ENCODE data around the gene NACC2.
A peak's percentile ranks its signal among the peaks of the same experiment; 100 is the strongest.

The NACC2 gene, protein sequence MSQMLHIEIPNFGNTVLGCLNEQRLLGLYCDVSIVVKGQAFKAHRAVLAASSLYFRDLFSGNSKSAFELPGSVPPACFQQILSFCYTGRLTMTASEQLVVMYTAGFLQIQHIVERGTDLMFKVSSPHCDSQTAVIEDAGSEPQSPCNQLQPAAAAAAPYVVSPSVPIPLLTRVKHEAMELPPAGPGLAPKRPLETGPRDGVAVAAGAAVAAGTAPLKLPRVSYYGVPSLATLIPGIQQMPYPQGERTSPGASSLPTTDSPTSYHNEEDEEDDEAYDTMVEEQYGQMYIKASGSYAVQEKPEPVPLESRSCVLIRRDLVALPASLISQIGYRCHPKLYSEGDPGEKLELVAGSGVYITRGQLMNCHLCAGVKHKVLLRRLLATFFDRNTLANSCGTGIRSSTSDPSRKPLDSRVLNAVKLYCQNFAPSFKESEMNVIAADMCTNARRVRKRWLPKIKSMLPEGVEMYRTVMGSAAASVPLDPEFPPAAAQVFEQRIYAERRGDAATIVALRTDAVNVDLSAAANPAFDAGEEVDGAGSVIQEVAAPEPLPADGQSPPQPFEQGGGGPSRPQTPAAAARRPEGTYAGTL

DNA sequence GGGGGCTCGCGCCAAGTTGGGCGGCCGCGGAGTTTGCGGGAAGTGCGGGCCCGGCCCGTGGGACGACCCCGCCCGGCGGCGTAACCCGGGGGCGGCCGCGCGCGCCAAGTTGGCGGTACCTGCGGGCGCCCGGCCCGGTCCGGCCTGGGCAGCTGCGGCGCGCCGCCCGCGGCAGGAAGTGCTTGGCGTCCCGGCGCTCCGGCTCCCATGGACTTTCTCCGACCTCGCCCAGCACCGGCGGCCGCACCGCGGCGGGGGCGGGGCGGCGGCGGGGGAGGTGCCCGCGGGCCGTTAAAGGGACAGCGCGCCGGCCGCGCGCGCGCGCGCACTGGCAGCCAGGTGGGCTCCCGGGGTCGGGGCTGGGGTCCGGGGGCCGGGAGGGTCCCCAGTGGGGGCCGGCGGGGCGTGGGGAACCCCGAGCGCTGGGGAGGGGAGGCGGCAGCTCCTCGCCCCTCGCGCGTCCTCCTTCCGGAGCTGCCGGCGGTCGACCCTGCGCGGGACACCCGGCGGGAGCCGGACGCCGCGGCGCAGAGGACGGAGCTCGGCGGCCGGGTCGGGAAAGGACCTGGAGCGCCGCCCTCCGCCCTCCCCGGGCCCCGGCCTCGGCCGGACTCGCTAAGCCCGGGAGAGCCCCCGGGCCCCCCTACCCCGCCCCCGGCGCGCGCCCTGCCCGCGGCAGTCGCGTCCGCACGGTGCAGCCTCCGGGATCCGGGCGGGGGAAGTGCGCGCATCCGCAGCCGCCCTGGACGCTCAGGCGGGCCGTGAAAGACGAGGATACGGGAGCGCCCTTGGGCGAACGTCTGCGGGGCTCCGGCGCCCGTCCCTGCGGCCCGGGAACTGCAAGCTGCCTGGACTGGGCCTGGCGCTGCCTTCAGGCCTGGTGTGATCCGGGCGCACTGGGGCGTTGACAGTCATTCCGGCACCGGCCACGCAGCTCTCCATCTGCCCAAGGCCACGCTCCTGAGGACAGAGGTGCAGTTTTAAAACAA, at the start of gene NACC2:
Gene NACC2, minus strand, starts transcription at position 220 of the 989 bp plus-strand sequence. CDS start 44,768 bp downstream, outside the sequence.
- TF ChIP-seq, protein P1, sequence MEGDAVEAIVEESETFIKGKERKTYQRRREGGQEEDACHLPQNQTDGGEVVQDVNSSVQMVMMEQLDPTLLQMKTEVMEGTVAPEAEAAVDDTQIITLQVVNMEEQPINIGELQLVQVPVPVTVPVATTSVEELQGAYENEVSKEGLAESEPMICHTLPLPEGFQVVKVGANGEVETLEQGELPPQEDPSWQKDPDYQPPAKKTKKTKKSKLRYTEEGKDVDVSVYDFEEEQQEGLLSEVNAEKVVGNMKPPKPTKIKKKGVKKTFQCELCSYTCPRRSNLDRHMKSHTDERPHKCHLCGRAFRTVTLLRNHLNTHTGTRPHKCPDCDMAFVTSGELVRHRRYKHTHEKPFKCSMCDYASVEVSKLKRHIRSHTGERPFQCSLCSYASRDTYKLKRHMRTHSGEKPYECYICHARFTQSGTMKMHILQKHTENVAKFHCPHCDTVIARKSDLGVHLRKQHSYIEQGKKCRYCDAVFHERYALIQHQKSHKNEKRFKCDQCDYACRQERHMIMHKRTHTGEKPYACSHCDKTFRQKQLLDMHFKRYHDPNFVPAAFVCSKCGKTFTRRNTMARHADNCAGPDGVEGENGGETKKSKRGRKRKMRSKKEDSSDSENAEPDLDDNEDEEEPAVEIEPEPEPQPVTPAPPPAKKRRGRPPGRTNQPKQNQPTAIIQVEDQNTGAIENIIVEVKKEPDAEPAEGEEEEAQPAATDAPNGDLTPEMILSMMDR (conservative IDR thresholded peaks at IDR 0.05; ENCODE audit: low read length): no peak
- peak within 1 kb of the TSS; percentile 72 for H3K4me3 ChIP-seq (ENCODE audit: low read length)
- peak; percentile 66 for DNase-seq (ENCODE audit: low read depth)

DNA sequence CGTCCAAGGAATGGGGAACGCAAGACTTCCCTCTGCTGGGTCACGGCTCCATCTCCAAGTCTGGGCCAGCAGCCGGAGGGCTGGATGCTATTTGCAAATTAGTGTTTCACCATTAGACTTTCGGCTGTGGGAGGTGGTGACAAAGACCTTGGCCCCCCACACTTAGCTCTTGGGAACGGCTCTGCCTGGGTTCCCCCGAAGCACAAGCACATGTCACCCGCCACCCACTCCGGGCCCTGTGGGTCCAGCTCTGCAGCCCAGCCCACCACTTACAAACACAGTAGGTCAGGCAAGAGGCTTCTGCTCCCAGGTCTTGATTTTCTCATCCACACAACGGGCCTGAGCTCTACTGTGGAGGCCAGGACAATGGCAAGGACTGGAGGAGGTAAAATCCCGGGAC, 49.4 kb upstream of the NACC2 start:
- no peak for DNase-seq (ENCODE audit: low read depth)
- TF ChIP-seq, protein P1 (conservative IDR thresholded peaks at IDR 0.05; ENCODE audit: low read length): no peak
- H3K4me3 ChIP-seq (ENCODE audit: low read length): no peak overlapping the region

DNA sequence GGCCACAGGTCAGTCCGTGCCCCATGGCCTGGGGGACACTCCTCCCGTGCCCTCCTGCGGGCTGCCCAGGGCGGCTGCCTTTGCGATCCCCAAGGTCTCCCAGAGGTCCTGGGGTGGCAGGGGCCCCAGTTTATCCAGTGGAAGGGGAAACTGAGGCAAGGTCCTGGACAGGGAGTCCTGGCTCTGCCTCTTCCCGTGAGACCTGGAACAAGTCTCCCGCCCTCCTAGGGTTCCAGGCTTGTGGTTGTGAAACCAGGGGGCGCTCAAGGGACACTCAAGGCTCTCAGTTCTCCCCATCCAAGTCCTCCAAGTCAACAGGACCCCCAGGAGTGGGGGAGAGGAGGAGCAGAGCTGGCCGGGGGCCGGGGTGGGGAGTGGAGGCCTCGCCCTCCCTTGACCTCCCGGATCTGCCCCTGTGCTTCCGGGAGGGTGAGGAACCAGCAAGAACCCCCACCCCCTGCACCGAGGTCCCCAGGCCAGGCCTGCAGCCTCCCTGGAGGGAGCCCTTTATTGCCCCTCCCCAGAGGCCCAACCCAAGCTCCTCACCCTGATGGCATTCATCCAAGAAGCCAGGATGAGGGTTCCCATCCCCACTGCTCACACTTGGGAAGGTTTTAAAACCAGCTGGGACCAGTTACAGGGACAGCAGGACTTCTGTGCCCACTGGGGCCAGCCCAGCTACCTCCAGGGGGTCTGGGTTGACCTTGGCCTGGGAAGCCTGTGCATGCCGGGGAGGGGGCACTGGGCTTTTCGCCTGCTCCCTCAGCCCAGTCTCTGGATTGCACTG, 48.3 kb upstream of the NACC2 start:
- H3K4me3 ChIP-seq (ENCODE audit: low read length): no peak overlapping the region
- no peak for DNase-seq (ENCODE audit: low read depth)
- TF ChIP-seq, protein P1 (conservative IDR thresholded peaks at IDR 0.05; ENCODE audit: low read length): peak; percentile 25

DNA sequence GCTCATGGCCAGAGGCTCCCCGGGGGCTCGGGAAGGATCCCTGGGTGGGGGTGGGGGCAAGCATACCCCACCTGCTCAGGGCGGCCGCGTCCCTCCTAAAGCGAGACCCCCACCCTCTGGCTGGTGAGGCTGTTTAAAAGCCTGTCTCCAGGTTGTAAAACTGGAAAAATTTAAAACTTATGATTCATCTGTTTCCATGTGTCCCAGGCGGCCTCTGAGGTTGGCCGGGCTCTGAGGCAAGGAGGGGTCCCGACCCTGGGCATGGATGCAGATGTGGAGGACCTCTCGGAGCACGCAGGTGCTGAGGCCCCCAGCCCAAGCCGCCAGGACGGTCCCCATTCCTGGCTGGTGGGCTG, 47.7 kb upstream of the NACC2 start:
- TF ChIP-seq, protein P1 (conservative IDR thresholded peaks at IDR 0.05; ENCODE audit: low read length): no peak
- DNase-seq (ENCODE audit: low read depth): no peak
- no peak overlapping the region for H3K4me3 ChIP-seq (ENCODE audit: low read length)

DNA sequence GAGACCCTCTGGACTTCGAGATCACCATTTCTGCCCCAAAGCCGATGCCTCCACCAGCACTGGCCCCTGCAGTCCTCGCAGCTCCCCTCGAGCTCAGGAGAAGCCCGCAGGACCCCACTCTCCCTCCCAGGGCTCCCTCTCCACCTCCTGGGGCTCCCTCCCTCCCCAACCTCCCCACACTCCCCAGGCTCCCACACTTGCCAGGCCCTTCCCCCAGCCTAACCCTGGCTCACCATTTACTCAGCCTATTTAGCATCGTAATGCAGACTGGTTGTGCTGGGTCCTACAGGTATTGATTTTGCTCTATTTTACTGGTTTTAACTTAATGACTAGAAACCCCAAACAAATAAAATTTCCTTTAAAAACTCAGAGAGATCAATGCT, 47.3 kb upstream of the NACC2 start:
- DNase-seq (ENCODE audit: low read depth): no peak
- no peak overlapping the region for H3K4me3 ChIP-seq (ENCODE audit: low read length)
- TF ChIP-seq, protein P1 (conservative IDR thresholded peaks at IDR 0.05; ENCODE audit: low read length): no peak

DNA sequence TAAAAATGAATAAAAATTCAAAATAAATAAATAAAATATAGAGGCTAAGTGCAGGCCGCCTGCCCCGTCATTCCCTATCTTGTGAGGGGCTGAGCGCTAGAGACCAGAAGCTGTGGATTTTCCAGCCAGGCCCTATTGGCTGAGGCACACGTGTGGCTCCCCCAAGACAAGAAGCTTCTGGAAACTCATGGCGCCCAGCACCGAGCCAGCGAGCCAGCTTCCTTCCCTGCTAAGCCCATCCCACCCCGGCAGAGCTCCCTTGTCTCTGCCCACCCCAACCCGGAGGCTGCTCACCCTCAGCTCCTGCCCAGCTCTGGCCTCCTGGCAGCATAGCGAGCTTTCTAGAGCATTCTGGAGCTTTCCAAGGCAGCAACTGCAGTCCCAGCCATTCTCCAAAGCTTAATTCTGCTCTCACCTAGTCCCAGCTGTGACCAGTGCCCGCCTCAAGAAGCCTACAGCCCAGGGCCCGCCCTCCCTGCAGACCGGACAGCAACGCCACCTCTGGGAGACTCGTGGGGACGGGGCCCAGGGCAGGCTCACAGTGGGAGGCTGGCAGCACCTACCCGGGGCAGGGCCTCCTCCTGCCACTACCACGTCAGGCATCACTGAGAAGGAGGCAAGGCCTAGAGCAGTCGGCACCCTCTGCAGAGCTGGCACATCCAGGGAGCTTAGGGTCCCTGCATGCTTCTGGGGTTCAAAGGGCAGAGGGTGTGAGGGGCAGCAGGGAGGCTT, 46.8 kb upstream of the NACC2 start:
- TF ChIP-seq, protein P1 (conservative IDR thresholded peaks at IDR 0.05; ENCODE audit: low read length): no peak
- no peak for DNase-seq (ENCODE audit: low read depth)

More for the DNA sequence above, 46.8 kb upstream of the NACC2 start:
- H3K4me3 ChIP-seq (ENCODE audit: low read length): no peak overlapping the region

Data from AG10803 (cell line).